HG02885 (cell line): ENCODE results near the gene HSPG2.

Experiments
- ATAC-seq: cut with Tn5 transposase; IDR thresholded peaks from one replicate; pipeline ENCODE4 v1.9.1; 2021; ENCODE audit warnings: mild to moderate bottlenecking; ENCODE audit not compliant: unreplicated experiment, poor library complexity

Gene HSPG2

DNA sequence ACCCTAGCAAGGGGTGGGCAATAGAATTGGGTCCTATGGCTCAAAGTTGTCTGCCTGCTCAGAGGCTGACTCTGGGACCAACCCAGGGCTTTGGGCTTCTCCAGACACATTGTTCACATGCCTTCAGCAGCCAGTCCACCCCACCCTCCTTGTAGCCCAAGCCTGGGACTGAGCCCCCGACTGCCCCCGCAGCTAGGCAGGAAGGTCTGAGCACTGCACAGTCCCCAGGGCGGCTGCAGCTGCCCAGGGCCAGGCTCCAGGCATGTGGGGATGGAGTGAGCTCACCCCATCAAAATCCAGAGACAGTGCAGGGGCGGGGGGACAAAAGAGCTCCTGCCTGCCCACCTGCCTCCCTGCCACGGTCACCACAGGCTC lies 35.6 kb downstream of the HSPG2 start:
- ATAC-seq, result no peak

DNA sequence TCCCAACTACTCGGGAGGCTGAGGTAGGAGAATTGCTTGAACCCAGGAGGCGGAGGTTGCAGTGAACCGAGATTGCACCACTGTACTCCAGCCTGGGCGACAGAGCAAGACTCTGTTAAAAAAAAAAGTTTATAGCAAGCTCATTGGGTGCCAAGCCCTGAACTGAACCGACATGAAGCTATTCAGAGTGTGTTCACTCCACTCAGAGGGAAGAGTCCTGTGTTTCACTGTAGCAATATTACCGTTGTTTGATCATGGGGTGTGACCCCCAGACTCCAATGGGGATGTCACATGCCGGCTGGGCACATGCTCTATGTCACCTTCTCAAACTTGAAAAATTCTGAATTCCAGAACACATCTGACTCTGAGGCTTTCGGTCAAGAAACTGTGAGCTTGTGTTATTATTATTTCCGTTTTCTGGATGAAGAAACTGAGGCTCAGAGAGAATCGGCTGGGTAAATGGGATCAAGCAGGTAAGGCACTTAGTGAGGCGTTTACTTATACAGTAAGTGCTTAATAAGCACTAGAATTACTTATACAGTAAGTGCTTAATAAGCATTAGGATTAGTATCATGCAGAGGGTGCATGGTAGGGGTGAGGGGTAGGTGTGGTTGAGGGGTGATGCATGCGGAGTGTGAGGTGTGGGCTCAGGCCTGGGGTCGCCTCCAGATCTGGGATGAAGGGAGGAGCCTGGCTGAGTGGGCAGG lies 36.2 kb downstream of the HSPG2 start:
- ATAC-seq, result no peak

DNA sequence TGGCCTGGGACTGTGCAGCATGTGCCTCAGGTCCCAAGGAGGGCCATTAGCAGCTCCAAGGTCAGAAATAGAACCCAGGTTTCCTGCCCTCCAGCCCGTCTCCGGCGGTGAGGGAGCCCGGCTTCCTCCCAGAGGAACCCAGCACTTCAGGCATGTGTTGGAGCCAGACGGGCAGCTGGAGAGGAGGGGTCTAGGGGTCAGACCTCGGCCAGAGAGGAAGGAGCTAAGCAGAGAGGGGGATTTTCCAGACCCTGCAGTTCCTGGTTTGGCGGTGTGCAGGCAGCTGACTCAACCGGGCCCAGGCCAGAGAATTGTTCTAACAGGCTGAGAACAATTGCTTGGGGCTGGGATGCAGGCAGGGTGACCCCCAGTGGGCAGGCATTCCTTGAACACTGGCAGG lies 37.1 kb downstream of the HSPG2 start:
- ATAC-seq, result no peak

DNA sequence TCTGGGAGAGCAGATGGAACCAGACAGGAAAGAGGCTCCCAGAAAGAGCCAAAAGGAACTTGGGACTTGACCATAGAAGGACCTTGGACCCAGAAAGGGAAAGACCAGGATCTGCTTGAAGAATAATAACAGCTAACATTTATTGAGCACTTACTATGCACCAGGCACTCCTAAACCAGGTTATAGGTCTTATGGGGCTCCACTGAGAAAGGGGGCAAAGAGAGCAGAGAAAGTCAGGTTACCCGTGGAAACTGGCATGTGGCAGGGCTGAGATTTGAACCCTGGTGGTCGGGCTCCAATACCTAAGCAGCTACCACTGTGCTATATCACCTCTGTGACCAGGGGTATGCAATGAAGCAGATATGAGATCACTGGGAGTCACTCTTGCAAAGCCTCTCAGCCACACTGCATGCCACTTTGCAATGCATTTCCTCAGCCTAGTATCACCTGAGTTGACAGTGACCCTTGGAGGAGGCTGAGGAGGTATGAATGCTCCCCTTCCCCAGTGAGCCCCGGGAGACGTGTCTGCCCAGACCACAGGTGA lies 37.8 kb downstream of the HSPG2 start:
- ATAC-seq, result no peak

DNA sequence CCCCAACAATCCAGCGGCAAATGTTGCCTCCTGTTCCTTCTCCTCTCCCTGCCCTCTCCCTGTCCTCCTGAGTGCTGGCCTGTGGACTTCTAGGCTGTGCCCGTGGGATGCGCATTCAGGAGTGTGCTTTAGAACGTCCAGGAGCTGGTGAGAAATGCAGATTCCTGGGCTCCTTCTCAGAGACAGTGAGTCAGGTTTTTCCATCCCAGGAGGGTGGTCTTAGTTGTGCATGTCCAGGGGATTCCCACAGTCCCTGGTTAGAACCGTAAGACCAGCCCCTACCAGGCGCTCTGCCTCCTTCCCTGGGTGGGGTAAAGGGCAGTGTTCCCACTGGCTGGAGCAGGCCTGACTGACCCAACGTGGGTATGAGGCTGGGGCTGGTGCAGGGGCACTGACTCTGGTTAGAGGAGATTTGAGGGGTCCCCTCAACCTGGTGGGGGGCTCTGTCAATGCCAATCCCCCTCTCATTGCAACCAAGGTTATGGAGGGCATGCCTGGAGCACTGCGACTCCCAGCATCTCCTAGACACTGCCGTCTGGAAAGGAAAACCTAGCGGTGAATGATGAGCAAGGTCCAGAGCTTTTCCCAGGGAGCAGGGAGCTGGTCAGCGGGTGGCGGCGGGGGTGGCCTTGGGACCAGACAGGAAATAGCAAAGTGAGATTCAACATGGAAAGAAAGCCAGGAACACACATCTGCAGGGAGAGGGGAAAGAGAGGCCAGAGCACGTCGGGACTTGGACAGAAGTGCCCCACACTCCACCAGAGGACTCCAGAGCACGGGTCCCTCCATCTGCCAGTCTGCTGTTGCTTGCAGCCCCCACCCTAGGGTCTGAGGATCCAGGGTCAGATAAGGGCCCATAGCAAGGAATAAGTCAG lies 38.5 kb downstream of the HSPG2 start:
- no peak for ATAC-seq

DNA sequence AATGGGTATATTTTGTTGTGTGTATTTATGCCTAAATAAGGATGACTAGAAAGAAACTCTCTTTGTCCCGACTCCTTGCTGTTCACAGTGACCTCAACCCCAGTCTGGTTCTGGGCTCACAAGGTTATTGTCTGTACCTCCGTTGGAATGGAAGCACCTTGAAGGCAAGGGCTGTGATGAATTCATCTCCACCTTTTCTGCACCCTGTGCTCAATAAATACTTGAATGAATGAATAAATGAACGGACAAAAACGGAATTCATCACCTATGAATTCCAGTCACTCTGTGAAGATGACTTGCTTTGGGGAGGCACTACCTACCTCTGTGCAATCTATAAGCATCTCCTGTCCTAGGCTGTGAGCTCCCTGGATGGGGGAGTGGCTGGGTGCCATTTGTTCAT lies 39.3 kb downstream of the HSPG2 start:
- ATAC-seq, result no peak

DNA sequence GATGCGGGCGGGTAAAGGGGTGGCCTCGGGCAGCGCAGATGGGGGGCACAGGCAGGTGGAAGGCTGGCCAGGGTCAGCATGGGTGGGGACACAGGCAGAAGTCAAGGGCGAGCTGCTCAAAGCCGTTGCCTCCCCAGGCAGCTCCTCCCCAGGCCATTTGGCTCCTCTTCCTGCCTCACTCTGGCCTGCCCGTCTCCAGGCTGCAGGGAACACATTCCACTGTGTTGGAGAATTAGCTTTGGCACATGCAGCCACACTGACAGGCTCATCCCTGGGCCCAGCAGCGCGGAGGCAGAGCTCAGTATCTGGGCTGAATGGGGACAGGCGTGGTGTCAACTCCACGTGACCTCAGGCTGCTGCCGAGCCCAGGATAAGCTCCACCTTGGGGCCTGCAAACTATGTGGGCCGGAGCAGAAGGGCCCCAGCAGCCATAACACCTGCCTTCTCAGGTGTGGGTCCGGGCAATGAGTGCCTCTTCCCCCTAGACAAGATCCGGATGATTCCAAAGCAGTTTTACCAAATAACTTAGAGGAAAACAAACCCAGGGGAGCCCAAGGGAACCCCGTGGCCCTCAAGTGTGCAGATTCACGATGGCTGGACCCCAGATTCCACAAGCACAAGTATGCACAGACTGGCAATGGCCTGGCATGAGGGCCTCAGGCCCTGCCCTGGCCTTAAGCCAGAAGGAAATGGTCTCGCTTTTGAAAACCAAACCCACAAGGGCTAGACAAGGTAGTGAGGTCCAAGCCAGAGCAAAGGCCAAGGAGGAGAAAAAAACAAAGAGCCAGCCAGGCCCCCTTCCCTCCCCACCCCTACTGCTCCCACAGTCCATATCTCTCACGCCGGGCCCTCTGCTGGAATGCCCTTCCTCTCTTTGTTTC lies 40.2 kb downstream of the HSPG2 start:
- ATAC-seq, result no peak

DNA sequence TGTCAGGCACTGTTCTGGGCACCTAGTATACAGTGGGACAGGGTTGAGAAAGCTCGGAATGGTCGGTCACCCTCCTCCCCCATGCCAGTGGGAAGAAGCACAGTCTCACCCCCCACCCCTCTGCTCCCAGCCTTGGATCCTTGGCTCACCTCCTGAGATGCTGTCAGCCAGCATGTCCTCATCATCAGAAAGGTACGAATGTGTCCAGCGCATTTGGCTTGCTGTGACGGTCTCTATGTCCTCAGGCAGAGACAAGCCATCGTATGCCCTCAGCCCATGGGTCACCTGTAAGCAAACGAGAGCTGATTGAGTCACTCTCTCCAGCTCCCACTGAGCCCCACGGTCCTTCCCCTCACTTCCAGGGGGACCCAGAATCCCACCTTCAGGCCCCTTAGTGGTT lies 41.1 kb downstream of the HSPG2 start:
- no peak for ATAC-seq

DNA sequence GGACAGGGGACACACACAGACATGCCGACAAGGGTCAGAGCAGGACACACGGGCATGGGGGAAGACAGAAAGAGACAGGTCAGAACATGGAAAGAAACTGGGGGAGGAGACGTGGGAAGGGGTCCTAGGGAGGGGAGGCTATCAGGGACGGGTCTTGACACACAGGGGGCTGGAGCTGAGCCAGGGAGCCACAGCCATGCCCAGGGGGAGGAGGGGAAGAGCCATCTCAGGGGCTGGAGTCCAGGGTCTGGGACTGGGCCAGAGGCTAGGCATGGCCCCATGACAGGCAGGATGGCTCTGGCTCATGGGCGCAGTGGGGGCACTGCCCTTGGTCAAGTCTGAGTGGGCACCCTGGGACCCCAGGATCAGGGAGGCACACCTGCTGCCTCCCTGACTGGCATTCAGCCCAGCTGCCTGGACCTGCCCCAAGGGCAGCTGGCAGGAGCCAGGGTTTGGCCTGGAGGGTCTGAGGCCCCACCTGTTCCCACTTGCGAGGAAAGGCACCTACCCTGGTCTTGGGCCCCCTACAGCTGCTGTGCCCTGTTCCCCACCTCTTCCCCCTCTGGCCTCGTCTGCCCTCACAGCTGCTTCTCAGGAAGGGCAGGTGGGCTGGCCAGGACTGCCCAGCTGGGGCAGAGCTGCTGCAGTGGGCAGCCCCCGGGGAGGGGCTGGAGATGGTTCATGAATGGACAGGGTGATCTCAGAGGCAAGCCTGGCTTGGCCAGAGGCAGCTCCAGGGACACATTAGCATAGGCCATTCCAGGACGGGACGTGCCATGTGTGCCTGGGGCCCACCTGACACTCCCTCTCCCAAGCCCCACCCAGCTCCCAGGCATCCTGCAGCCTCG lies 42.9 kb downstream of the HSPG2 start:
- no peak for ATAC-seq

DNA sequence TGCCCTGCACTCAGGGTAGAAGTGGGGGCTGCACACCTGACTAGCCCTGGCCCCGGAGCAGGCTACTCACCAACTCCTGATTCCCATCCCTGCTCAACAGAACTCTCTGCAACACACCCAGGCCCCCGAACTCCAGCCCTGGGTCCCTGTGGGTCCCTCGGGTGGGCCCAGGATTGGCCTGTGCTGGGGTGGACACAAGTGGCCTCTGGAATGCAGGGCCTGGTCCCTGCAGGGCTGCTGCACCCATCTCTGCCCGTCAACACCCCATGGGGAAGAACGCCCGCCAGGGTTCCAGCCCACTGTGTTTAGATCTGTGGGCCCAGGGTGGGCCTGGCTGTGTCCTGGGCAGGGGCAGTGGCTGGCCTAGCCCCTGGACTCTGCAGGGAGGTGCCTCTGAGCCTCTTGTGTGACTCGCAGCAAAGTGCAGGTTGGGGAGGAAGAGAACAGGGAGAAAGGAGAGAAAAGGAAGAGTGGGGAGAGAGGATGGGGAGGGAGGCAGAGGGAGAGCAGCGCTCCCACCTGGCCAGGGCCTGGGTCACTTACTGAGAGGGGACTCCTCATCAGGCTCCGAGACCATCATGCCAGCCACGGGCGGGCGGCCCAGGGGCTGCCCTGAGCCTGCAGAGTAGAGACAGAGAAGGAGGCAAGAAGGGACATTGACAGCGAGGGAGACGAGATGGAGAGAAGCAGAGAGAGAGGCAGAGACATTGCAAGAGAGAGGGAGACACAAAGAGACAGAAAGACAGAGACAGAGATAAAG lies 43.9 kb downstream of the HSPG2 start:
- ATAC-seq, result no peak

DNA sequence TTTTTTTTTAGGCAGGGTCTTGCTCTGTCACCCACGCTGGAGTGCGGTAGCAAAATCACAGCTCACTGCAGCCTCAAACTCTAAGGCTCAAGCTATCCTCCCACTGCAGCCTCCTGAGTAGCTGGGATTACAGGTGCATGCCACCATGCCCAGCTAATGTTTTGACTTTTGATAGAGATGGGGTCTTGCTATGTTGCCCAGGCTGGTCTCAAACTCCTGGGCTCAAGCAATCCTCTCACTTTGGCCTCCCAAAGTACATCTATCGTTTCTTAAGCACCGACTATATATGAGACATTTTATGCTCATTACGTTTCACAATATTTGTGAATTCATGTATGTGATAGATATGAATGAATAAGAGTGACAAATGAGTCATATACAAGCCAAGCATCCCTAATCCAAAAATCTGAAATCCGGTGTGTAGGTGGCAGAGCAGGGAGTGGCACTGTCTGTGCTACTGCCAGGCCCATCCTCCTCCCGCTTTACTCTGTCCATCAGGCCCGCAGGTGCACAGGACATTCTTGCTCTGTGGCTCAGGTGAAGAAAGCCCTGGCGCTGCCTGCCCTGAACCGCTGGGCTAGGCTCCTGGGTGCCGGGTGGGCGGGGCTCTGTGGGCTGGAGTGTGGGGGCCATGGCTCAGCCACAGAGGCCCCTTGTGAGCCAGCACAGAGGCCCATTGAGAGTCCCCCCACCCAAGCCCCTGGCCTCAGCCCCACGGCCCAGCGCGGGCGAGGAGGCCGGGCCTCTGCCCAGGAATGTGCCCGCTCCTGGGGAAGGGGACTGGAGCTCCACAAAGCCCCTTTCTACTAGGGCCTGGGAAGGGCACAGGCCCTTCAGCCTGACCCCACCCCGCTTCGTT lies 45.3 kb downstream of the HSPG2 start:
- ATAC-seq, result no peak

DNA sequence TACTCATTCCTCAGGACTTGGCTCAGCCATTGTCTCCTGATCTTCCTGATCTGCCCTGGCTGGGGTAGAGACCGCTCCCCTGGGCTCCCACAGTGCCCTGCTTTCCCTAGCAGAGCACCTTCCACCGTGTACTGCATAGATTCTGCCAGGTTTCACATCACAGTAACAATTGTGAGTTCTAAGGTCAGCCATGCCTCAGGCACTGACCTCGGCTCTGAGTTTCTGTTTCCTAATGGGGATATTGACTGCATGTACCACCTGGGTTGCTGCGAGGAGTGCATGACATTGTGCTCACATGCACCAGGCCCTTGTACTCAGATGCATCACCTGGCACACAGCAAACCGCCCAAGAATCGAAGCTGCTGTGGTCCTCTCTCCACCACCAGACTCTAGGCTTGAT lies 46.0 kb downstream of the HSPG2 start:
- ATAC-seq, result no peak

DNA sequence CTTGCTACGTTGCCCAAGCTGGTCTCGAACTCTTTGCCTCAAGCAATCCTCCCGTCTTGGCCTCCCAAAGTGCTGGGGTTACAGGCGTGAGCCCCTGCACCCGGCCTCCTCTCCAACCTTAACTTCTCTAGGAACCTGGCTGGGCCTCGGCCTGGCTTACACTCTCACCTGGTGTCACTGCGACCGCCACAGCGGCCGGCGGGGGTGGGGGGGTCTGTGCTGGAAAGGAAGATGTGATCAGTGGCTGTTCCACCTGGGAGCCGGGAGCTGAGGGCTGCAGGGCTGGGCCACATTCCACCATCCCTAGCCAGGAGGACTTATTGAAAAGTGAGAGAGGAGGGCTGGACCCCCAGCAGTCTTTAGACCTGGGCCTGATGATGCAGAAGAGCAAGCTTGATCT lies 48.6 kb downstream of the HSPG2 start:
- ATAC-seq, result no peak

DNA sequence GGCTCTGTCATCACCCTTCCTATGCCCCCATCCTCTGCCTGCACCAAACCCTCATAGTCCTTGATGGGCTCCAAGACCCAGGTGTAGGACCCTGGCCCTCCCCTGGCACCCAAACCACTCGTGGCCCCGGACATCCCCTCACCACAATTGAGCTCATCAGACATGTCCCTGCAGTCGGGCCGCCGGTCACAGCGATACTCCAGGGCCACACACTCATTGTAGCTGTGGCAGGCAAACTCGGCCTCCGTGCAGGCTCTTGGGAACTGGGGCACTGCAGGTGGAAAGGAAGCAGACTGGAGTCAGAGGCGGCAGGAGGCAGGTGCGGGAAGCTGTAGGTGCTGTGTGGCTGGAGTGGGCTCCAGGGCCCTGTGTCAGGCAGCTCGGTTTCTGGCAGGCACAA lies 49.3 kb downstream of the HSPG2 start:
- no peak for ATAC-seq

DNA sequence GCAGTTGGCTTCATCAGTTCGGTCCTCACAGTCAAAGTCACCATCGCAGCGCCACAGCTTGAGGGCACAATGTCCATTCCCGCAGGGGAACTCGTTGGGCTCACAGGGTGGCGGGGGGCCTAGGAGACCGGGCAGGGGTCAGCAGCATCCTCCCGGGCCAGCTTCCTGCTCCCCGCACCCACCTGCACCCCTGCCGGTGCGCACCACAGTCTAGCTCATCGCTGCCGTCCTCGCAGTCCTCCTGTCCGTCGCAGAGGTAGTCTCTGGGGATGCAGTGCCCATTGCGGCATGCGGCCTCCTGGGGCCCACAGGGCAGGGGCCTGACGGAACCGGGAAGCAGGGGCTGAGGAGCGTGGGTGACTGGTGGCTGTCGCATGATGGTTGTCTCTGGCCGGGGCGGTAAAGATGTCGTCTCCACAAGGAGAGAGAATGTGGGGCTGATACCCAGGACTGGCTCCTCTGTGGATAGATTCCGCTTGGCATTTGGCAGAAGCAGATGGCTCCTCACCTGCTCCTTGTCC lies 49.8 kb downstream of the HSPG2 start:
- no peak for ATAC-seq

DNA sequence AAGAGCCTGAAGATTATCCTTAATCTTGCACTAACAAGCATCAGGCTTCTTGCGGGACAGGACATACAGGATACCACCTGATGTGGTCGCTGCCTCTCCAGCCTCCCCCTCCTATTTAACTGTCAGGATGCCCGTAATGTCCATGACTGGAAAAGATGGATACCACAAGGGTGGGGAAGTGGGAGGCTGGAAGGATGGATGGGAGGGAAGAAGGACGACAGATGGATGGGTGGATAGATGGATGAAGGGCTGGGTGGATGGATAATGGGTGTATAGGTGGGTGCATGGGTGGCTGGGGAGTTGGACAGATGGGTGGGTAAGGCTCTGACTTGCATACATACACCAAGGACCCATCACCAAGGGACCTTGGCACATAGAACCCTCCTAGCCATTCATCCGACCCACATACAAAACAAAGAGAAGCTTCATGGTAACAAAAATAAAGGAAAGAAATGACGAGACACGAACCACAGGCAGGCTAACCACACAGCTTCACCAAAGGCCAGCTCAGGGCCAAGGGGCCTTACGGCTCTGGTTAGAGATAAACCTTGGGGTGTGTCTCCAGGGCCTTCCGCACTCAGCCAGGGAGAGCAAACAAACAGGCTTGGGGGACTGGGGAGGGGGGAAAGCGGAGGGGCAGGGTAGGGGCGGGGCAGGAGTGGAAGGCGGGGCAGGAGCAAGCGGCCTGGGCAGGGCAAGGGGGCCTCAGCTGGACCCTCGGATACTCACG lies 50.5 kb downstream of the HSPG2 start:
- ATAC-seq, result no peak
